ENCODE measurements around the gene FLNB.

DNA sequence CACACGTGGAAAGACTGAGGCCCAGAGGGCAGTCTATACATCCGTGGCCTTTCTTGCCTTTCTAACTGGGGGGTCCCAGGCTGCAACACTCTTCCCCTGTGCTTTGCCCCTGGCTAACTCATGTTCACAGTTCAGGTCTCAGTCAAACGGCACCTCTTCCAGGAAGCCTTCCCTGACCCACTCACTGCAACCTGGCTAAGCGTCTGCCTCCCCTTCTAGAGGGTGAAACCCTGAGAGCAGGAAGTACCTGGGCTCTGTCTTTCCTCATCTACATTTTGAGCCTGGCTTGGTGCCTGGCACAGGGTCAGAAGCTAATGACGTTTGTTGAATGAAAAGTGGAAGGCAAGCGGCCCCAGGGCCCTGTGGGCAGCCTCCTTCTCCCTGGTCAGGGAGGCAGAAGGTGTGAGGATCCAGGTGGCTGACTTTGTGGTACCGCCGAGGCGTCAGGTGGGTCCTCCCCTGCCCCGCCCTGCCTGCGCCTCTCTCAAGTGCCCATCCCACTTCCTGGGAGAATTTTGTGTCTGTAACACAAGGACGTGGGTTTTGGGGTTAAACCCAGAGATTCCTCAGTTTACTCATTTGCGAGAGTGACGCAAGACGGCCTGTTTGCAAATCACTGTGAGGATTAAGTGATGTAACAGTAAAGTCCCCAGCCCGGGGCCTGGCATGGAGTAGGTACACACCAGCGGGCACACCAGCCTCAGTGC lies 170.5 kb downstream of the FLNB start:
- TF ChIP-seq CTCF (IDR thresholded peaks at IDR 0.05): no peak
- TF ChIP-seq POLR2AphosphoS5 (IDR thresholded peaks at IDR 0.05; ENCODE audit: low read depth, low read length): no peak
- TF ChIP-seq REST (IDR thresholded peaks at IDR 0.05; ENCODE audit: insufficient read depth in 1 of 2, low read depth in 2 of 2, low read length in 1 of 2): no peak
- no peak for TF ChIP-seq TCF7L2 (IDR thresholded peaks at IDR 0.05; ENCODE audit: low read depth, low read length)

Measured in Panc1 (cell line).